B cell (primary cell): ENCODE data around the gene CCDC3. TPM values are rescaled to one million over a fixed set of nuclear protein-coding genes. Genes with fewer than 3 reads are reported as not detected.

Source experiments
- ATAC-seq: fragments of 200-7000 bp; cut with Tn5 transposase; one replicate; pipeline ENCODE4 v1.10.0; 2021; ENCODE audit warnings: low read depth, mild to moderate bottlenecking, moderate number of reproducible peaks, moderate library complexity
- CTCF ChIA-PET: fragments of 350-600 bp; sonication (Branson Sonifier 250); formaldehyde crosslinking; loops from one replicate; lab custom pipeline; 2021; ENCODE audit warnings: antibody characterized with exemption, inconsistent platforms; lab: Charles Lee
- POLR2A ChIA-PET: fragments of 350-600 bp; sonication (Branson Sonifier 250); formaldehyde crosslinking; loops from one replicate; lab custom pipeline; 2021; ENCODE audit warnings: antibody characterized with exemption; lab: Charles Lee
- DNase-seq: peaks from one replicate; pipeline ENCODE4 v3.0.0; 2013
- H2AFZ ChIP-seq: 2 replicates; pipeline ENCODE4 v1.6.1; 2012; ENCODE audit warnings: mild to moderate bottlenecking, low read depth, low read length; ENCODE audit not compliant: insufficient read depth, poor library complexity, severe bottlenecking
- H3K27ac ChIP-seq, 2 donors: 1 replicate in 1 of 2; 2 replicates in 1 of 2; pipeline ENCODE4 v1.5.1; 2012 to 2013; ENCODE audit warnings: low read length in 2 of 2, mild to moderate bottlenecking in 2 of 2, moderate library complexity in 1 of 2
- H3K27me3 ChIP-seq, 4 experiments: fragments of 200-600 bp in 1 of 4; sonication (generic) in 1 of 4; replicated peaks in 1 of 4; 1 replicate in 2 of 4; 2 replicates in 2 of 4; pipeline versions ENCODE4 v1.6.1 to v1.7.0; 2013 to 2016; ENCODE audit warnings: low read length in 3 of 4, mild to moderate bottlenecking in 2 of 4, mixed read lengths in 1 of 4, moderate library complexity in 1 of 4; ENCODE audit not compliant: insufficient read depth in 4 of 4, control insufficient read depth in 3 of 4; ENCODE audit errors: control extremely low read depth in 1 of 4
- H3K36me3 ChIP-seq, 2 experiments: replicated peaks in 1 of 2; 1 replicate in 1 of 2; 2 replicates in 1 of 2; pipeline versions ENCODE4 v1.6.1 to v1.7.1; 2013; ENCODE audit warnings: low read length in 1 of 2; ENCODE audit not compliant: insufficient read depth in 2 of 2, control insufficient read depth in 1 of 2; ENCODE audit errors: control extremely low read depth in 1 of 2, extremely low read depth in 1 of 2
- H3K4me1 ChIP-seq, 2 donors: fragments of 200-600 bp in 1 of 2; sonication (generic) in 1 of 2; 1 replicate in 1 of 2; 2 replicates in 1 of 2; pipeline versions ENCODE4 v1.5.1 to v1.6.1; 2013 to 2017; ENCODE audit warnings: low read length in 2 of 2; ENCODE audit not compliant: control insufficient read depth in 2 of 2, insufficient read depth in 2 of 2
- H3K4me2 ChIP-seq: replicated peaks from 2 replicates; pipeline ENCODE3; 2012; ENCODE audit warnings: mild to moderate bottlenecking, low read depth, low read length; ENCODE audit not compliant: poor library complexity, severe bottlenecking
- H3K4me3 ChIP-seq, 5 experiments: fragments of 200-600 bp in 1 of 5; sonication (generic) in 1 of 5; 1 replicate in 3 of 5; 2 replicates in 2 of 5; pipeline versions ENCODE4 v1.5.1 to v1.7.0; 2011 to 2016; ENCODE audit warnings: low read length in 4 of 5, mild to moderate bottlenecking in 4 of 5, low read depth in 2 of 5, control low read depth in 1 of 5, moderate library complexity in 1 of 5; ENCODE audit not compliant: insufficient read depth in 1 of 5; ENCODE audit errors: control extremely low read depth in 1 of 5, extremely low read depth in 1 of 5
- H3K79me2 ChIP-seq: fragments of 200-600 bp; sonication (generic); one replicate; pipeline ENCODE4 v1.6.0; 2016; ENCODE audit warnings: low read length; ENCODE audit not compliant: control insufficient read depth, insufficient read depth
- H3K9ac ChIP-seq: fragments of 200-600 bp; sonication (generic); 2 replicates; pipeline ENCODE4 v1.6.1; 2017; ENCODE audit warnings: mild to moderate bottlenecking, low read length, moderate library complexity
- H3K9me3 ChIP-seq, 3 donors: one replicate each; pipeline versions ENCODE4 v1.6.1 to v1.7.1; 2013; ENCODE audit warnings: low read length in 2 of 3; ENCODE audit not compliant: control insufficient read depth in 2 of 3, insufficient read depth in 1 of 3; ENCODE audit errors: control extremely low read depth in 1 of 3
- H4K20me1 ChIP-seq: 2 replicates; pipeline ENCODE4 v1.6.0; 2012; ENCODE audit warnings: mild to moderate bottlenecking, low read length; ENCODE audit not compliant: insufficient read depth, control insufficient read depth, poor library complexity, severe bottlenecking
- H3K27ac Mint-ChIP-seq: one replicate; pipeline ENCODE4 v1.8.0; 2021; ENCODE audit warnings: mixed read lengths
- H3K27me3 Mint-ChIP-seq: one replicate; pipeline ENCODE4 v1.8.0; 2021; ENCODE audit warnings: mixed read lengths
- H3K4me1 Mint-ChIP-seq: one replicate; pipeline ENCODE4 v1.8.0; 2021; ENCODE audit warnings: mixed read lengths
- H3K4me3 Mint-ChIP-seq: one replicate; pipeline ENCODE4 v1.8.0; 2021; ENCODE audit warnings: mixed read lengths
- H3K9me3 Mint-ChIP-seq: one replicate; pipeline ENCODE4 v1.8.0; 2022; ENCODE audit warnings: mixed read lengths; ENCODE audit not compliant: insufficient read depth
- EZH2 ChIP-seq: IDR thresholded peaks from 2 replicates; pipeline ENCODE4 v1.6.1; 2012; ENCODE audit warnings: borderline replicate concordance, low read depth, mild to moderate bottlenecking, moderate library complexity, low read length; ENCODE audit not compliant: insufficient read depth, poor library complexity, severe bottlenecking
- WGBS: methylation state at CpG from one replicate; pipeline ENCODE4 v1.1.5; 2013; ENCODE audit warnings: missing lambda C conversion rate; ENCODE audit not compliant: insufficient coverage; 5-methylcytosine and 5-hydroxymethylcytosine counted together
- intact Hi-C: fragments of 100-400 bp; cut with micrococcal nuclease; formaldehyde crosslinking; loops from one replicate; pipeline ENCODE4 v1.10.0; 2022
- polyA plus RNA-seq: library from polyadenylated mRNA; depleted of rRNA; stranded (reverse); fragments of >200 nt; gene quantifications from 2 replicates; pipeline ENCODE4 v1.2.3, GENCODE V29; 2012
- total RNA-seq, 2 donors: library from RNA; stranded (reverse); fragments of 120-200 nt in 1 of 2; gene quantifications; 1 replicate in 1 of 2; 2 replicates in 1 of 2; pipeline versions ENCODE4 v1.2.3 to v1.2.4, GENCODE V29; 2013 to 2022
- TF ChIP-seq, protein P1 (sequence below): fragments of 200-600 bp; IDR thresholded peaks from one replicate; pipeline ENCODE4 v1.8.0; 2022; ENCODE audit warnings: antibody characterized with exemption, mild to moderate bottlenecking

CCDC3 gene
- total and polyA plus RNA-seq, 2 donors (not counting 1 experiment from before 2014, with no cell fraction given), result 0.12 TPM; not detected in 1

DNA sequence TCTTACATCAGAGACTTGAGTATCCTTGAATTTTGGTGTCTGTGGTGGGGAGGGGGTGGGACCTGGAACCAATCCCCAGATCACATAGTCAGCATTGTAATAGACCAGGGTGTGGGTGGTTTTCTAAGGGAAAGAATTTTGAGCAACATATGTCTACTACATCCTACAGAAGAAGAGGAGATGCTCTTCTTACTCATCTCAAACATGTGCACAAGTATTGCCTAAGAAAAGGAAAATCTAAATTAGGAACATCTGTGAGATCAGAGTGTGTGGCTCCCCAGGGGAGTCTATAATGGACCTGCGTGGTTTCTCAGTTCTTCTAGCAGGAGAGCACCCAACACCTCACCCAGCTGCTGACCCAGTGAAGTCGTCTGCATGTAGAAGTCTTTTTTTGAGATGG is 148.8 kb downstream of the CCDC3 start:
- Histone ChIP-seq H3K9ac (no peak overlapping the region), H3K27me3 (peaks cover 0 to 9% (median 3%) of the 10 kb centered on the region in 4 experiments), H3K79me2 (no peaks in the 10 kb centered on the region), H3K4me1 (peaks cover 0 to 4% of the 10 kb centered on the region in 2 donors), H3K27ac (no peak overlapping the region), H3K9me3 (no peaks in the 10 kb centered on the region), H3K4me3 (no peak overlapping the region), H3K4me2 (no peak overlapping the region), H4K20me1 (no peaks in the 10 kb centered on the region), H3K36me3 (no peaks in the 10 kb centered on the region), H2AFZ (no peak overlapping the region)
- Mint-ChIP-seq H3K27ac (no peak overlapping the region), H3K9me3 (peaks cover 4% of the 10 kb centered on the region), H3K4me1 (peaks cover 5% of the 10 kb centered on the region), H3K27me3 (peaks cover 44% of the 10 kb centered on the region), H3K4me3 (no peak overlapping the region)
- no CpG with 5 or more reads among the region's 2 CpGs for WGBS
- intact Hi-C loops, result no loop called here
- TF ChIP-seq, protein P1, sequence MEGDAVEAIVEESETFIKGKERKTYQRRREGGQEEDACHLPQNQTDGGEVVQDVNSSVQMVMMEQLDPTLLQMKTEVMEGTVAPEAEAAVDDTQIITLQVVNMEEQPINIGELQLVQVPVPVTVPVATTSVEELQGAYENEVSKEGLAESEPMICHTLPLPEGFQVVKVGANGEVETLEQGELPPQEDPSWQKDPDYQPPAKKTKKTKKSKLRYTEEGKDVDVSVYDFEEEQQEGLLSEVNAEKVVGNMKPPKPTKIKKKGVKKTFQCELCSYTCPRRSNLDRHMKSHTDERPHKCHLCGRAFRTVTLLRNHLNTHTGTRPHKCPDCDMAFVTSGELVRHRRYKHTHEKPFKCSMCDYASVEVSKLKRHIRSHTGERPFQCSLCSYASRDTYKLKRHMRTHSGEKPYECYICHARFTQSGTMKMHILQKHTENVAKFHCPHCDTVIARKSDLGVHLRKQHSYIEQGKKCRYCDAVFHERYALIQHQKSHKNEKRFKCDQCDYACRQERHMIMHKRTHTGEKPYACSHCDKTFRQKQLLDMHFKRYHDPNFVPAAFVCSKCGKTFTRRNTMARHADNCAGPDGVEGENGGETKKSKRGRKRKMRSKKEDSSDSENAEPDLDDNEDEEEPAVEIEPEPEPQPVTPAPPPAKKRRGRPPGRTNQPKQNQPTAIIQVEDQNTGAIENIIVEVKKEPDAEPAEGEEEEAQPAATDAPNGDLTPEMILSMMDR, result no peak
- TF ChIP-seq EZH2, result no peak
- DNase-seq (no peak), ATAC-seq (no peak)
- ChIA-PET CTCF (no interaction called here), POLR2A (no interaction called here)

DNA sequence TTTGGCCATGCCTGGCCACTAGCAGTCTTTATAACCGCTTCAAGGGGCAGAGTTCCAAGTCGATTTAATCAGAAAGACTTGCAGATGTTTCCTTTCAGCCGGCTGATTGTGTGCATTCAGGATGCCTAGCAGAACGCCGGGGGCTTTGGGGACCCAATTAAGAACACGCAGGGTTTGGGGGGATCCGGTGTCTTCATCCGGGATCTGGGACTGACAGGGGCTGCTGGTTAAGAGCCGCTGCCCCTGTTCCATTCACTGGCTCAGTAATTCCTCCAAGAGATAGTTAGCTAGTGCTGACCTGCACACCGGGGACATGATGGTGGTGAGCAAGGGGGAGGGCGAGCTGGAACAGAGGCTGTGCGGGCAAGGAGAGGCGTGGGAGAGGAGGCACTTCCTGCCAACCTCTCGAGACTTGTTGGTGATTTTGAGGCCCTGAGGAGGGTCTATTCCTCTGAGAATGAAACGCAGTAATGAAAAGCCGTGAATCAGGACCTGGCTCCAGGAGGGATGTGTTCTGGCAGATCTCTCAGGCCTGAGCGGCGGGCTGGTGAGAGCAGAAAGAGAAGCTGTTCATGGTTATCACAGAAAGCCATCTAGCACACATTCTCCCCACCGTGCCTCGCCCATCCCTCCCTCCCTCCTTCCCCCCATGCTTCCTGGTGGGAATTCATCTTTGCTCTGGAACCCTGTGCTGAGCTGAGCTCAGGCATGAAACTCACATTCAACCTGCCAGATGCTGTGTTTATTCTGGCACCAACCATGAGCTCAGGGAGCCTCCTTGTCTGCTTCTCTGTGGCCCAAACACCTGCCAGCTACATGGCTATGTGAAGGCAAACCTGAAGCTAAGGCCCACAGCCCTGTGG is 152.0 kb downstream of the CCDC3 start:
- 17% methylated on average over 17 of the region's 20 CpGs for WGBS
- no peak for DNase-seq
- Histone ChIP-seq H3K36me3 (no peaks in the 10 kb centered on the region), H2AFZ (no peak overlapping the region), H3K4me3 (no peak overlapping the region), H3K9me3 (no peaks in the 10 kb centered on the region), H3K27me3 (peaks cover 0 to 12% (median 6%) of the 10 kb centered on the region in 4 experiments), H4K20me1 (no peaks in the 10 kb centered on the region), H3K4me1 (peaks cover 0 to 4% of the 10 kb centered on the region in 2 donors), H3K79me2 (no peaks in the 10 kb centered on the region), H3K9ac (no peak overlapping the region), H3K27ac (no peak overlapping the region), H3K4me2 (no peak overlapping the region)
- H3K4me1 Mint-ChIP-seq, result peaks cover 5% of the 10 kb centered on the region
- H3K4me3 Mint-ChIP-seq, result no peak overlapping the region
- CTCF ChIA-PET, result no interaction called here
- peaks cover 4% of the 10 kb centered on the region for H3K9me3 Mint-ChIP-seq
- no peak for ATAC-seq
- no peak overlapping the region for H3K27ac Mint-ChIP-seq
- TF ChIP-seq, protein P1, result no peak
- TF ChIP-seq EZH2, result no peak
- intact Hi-C loops, result no loop called here
- POLR2A ChIA-PET, result no interaction called here
- peaks cover 44% of the 10 kb centered on the region for H3K27me3 Mint-ChIP-seq
